ENCODE data around the gene ZC3H7A.

Gene ZC3H7A

GRCh38 chr16:11768849-11769248, 28.2 kb downstream of the ZC3H7A start:
- no peak for DNase-seq (ENCODE audit: low read depth)

GRCh38 chr16:11762431-11762830, 34.6 kb downstream of the ZC3H7A start:
- no peak for DNase-seq (ENCODE audit: low read depth)

DNA sequence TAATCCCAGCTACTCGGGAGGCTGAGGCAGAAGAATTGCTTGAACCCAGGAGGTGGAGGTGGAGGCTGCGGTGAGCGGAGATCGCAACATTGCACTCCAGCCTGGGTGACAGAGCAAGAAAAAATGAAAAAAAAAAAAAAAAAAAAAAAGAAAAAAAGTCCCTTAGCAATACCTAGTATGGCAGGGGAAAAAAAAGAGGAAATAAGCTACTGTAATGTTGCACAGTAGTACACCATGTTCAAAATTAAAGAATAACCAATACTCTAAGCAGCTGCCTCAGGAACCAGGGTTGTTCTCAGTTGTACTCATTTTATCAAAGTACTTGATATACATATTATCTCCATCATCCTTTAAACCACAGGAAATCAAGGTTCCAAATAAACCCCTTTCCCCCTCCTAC, 37.1 kb downstream of the ZC3H7A start:
- DNase-seq (ENCODE audit: low read depth) = no peak

DNA sequence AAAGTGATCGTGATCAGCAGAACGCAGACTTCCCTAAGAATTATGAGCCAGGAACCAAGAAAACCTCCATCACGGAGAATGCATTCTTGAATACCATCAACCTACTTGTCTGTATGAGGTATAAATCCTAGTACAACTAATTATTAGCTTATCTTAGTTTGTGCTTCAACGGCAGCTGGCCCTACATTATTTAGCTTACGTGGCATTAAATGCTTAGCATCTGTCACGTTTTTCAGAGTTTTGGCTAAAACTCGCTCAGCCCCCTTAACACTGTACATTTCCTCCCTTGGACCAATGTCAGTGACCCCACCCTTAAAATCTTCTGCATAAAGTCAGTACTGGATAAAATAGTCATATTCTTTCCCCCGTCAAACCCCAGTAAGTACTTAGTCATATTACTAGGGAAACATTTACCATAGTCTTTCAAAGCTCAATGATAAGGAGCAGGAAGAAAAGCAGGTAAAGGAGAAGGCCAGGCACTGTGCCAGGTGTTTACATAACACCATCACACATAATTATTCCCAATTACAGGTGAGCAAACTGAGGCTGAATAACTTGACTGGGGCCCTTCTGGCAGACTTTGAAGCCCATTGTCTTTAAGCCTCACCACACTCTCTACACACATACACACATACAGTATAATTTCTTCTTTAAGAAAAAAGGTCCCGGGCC, 37.8 kb downstream of the ZC3H7A start:
- DNase-seq (ENCODE audit: low read depth) = no peak

DNA sequence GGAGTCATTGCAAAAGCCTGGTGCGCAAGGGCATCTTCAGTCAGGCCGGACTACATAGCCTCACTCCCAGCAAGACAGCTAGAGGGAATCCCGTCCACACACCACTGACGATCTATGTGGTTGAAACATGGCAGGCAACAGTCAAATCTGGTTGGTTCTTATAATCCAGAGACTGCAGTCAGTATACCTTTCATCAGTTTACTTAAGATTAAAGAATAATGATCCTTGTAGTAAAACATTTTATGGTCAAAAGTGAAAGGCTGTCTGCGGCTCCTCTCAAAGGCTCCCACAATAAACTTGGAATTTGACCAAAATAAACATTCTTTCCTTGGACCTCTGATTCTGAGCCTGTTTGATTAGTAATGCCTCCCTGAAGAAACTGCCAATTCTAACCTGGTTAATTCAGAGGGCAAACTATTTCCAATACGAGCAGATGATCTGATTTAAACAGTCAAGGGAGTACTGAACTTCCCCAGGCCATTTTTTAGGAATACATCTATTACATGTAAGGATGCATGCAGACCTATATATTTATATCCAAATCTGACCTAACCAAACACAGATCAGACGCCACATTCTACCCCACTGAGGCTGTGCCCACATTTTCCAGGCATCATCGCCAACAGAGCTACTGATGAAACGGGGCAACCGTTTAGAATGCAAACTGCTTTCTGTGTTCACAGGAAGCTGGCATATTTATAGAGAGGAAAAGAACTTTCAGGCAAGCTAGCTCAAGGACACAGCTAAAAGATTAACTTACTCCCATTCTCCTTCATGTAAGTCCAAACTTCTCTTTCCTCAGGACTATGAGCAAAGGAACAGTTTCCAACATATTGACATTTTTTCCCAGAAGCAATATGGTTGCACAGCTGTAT, 39.1 kb downstream of the ZC3H7A start:
- DNase-seq (ENCODE audit: low read depth) = no peak

- no peak for DNase-seq (ENCODE audit: low read depth)
Observed at GRCh38 chr16:11756248-11756647, 40.8 kb downstream of the ZC3H7A start.

DNA sequence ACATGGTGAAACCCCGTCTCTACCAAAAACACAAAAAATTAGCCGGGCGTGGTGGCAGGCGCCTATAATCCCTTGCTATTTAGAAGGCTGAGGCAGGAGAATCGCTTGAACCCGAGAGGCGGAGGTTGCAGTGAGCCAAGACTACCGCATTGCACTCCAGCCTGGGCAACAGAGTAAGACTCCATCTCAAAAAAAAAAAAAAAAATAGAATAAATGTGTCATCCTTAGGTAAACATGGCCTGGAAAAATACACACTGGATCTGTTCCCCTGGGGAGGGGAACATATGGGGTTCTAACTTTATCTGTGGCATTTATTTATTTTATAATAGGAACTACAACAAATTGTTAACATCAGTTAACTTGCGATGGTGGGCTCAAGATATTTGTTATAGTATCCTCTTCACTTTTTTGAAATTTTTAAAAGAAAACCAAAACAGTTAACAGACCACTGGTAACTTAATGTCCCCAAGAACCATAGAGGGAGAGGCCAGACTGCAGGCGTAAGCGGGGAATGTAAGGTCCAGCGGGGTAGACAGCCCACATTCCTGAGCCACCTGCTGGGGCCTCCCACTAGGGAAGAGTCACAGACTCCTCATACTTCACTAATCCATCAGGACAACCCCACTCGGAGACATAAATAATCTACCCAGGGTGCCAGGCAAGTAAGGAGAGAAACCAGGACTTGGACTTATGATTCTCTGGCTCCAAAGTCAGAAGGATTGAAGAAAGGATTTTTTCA, 41.9 kb downstream of the ZC3H7A start:
- DNase-seq (ENCODE audit: low read depth) = no peak

- DNase-seq (ENCODE audit: low read depth) = no peak
Observed at GRCh38 chr16:11752856-11753255, 44.2 kb downstream of the ZC3H7A start.

- no peak for DNase-seq (ENCODE audit: low read depth)
Observed at GRCh38 chr16:11750056-11750455, 47.0 kb downstream of the ZC3H7A start.

- DNase-seq (ENCODE audit: low read depth) = no peak
Observed at GRCh38 chr16:11748404-11749254, 48.4 kb downstream of the ZC3H7A start.

DNA sequence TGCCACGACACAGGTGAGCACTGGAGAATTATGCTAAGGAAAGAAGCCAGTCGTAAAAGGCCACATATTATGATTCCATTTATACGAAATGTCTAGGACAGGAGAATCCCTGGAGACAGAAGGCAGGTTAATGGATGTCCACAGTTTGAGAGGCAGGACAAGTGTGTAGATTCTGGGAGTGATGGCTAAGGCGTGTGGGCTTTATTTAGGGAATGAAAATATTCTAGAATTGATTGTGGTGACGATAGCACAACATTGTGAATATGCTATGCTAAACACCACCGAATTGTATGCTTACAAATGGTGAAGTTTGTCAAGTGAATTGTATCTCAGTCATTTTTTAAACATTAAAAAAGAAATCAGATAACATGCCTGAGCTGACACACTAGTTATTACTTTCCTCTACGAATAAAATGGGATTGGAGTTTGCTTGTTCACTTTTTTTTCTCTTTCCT, 49.1 kb downstream of the ZC3H7A start:
- no peak for DNase-seq (ENCODE audit: low read depth)

GRCh38 chr16:11744075-11744470, 53.0 kb downstream of the ZC3H7A start:
- DNase-seq (ENCODE audit: low read depth) = no peak

DNA sequence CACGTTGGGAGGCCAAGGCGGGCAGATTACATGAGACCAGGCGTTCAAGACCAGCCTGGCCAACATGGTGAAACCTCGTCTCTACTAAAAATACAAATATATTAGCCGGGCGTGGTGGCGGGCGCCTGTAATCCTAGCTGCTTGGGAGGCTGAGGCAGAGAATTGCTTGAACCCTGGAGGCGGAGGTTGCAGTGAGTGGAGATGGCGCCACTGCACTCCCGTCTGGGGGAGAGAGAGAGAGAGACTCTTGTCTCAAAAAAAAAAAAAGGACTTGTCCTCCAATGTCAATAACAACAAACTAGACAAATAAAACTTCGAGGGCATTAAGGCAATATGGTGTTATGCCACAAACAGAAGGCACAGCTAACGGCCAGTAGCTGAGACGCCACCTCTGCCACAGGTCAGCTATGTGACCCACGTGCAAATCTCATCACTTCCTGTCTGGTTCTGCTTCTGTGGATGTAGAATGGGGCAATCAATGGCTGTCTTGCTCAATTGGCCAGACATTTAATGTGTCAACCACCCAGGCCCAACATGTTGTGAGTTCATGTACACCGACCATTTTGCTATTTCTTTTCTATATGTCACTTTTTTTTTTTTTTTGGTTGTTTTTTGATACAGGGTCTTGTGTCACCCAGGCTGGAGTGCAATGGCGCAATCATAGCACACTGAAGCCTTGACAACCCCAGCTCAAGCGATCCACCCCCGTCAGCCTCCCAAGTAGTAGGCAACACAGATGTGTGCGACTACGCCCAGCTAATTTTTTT, 53.6 kb downstream of the ZC3H7A start:
- DNase-seq (ENCODE audit: low read depth) = no peak

DNA sequence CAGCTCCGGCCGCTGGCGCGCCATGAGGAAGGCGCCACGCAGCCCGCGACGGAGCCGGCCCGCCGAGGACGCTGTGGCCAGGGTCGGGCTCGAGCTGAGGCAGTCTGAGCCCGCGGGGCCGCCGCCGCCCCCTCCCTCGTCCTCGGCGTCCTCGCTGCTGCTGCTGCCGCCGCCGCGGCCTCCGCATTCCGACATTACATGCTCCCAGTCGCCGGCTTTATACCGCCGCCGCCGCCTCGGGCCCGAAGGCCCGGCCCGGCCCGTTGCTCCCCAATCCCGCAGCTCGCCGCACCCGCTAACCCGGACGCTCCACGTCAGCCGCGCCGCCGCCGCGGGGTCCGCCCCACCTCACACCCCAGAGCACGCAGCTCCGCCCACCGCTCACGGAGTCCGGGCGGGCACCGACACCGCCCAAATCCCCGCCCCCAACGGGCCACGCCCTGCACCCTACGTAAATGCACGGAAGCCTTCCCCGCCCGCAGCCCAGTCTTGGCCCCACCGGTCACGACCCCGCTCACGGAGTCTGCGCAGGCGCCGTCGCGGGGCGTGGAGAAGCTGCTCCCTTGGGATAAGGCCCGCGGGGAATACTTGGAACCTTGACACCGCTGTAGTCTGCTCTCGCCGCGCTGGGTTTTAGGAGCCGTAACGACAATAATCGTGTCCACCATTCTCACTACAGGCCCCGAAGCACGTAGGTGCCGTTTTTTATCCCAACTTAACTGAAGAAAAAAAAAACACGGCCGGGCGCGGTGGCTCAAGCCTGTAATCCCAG, 54.3 kb downstream of the ZC3H7A start, which contains the start of gene TXNDC11:
Gene TXNDC11, minus strand, starts transcription at position 322 of the 772 bp plus-strand sequence. Its CDS starts 127 bp downstream, at position 195.
- peak; percentile 100 for DNase-seq (ENCODE audit: low read depth)

DNA sequence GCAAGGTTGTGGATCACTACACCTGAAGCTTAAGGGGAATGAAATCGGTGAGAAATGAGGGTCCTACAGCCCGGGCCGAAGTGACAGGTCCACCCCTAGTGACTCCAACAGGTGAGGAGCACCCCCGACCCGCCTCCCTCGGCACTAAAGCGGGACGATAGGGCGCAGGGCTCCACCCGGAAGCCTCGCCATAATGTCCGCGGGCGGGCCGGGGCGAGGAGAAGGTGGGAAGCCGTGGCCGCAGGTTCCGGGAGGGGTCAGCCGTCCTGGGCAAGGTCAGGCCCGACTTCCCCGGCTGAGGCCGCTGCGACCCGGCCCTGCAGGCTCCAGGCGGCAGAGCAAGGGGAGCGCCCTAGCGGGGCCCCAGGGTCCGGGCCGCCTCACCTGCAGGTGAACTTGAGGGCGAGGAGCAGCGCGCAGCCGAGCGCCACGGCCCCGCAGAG, 54.9 kb downstream of the ZC3H7A start:
- DNase-seq (ENCODE audit: low read depth) = peak; percentile 17

DNA sequence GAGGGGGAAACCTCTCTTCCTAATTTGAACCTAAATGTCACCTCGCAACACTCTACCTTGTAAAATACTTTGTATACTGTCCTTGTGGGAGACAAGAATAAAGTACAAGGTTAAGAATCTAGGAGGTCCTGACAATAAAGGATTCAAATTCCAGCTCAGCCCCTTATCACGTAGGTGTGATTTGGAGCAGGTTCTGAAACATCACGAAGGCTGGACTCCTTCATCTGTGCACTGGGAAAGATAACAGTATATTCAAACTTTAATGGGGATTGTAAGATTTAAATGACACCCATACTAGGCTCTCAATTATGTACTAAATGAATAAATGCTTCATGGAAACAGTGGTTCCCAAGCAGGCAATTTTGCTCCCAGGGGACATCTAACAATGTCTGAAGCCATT, 56.5 kb downstream of the ZC3H7A start:
- DNase-seq (ENCODE audit: low read depth) = no peak

- no peak for DNase-seq (ENCODE audit: low read depth)
Observed at GRCh38 chr16:11738742-11739544, 58.1 kb downstream of the ZC3H7A start.

- DNase-seq (ENCODE audit: low read depth) = no peak
Observed at GRCh38 chr16:11737713-11738112, 59.3 kb downstream of the ZC3H7A start.

GRCh38 chr16:11736903-11737302, 60.2 kb downstream of the ZC3H7A start:
- DNase-seq (ENCODE audit: low read depth) = no peak

Measured in stimulated activated CD8-positive, alpha-beta memory T cell treated with anti-CD3 and anti-CD28 coated beads, Interleukin-15, amount 100 ng/mL, for 1 hour (primary cell).